ENCODE measurements around the gene MBD6.

MBD6 gene

GRCh38 chr12:57488402-57489156 lies 34.0 kb upstream of the MBD6 start:
- H3K79me1 ChIP-seq (ENCODE audit: low read length), result peaks cover 3% of the 10 kb centered on the region
- H3K27ac ChIP-seq (ENCODE audit: low read depth, low read length), result no peak overlapping the region
- 100% methylated on average over 2 of the region's 11 CpGs for WGBS (ENCODE audit: extremely low coverage, insufficient coverage, insufficient read length)
- peaks cover 5 to 8% of the 10 kb centered on the region in 2 experiments for H3K4me1 ChIP-seq (ENCODE audit: control insufficient read depth in 1 of 2, insufficient read depth in 2 of 2, low read length in 2 of 2)
- no peak overlapping the region for H2AFZ ChIP-seq (ENCODE audit: insufficient read depth, low read length, poor library complexity)
- peak overlapping the region; percentile 88 for H3K4ac ChIP-seq (ENCODE audit: low read depth, low read length)
- peak overlapping the region; percentile 91 for H4K91ac ChIP-seq (ENCODE audit: low read depth, low read length)
- peak overlapping the region; percentile 36 for H2BK120ac ChIP-seq (ENCODE audit: insufficient read depth, low read length, poor library complexity)
- peak overlapping the region; percentile 65 for H2BK5ac ChIP-seq (ENCODE audit: low read depth, low read length, poor library complexity)
- no peak overlapping the region for H2BK12ac ChIP-seq (ENCODE audit: low read length)
- H3K36me3 ChIP-seq (ENCODE audit: control insufficient read depth in 1 of 2, insufficient read depth in 2 of 2, low read length in 2 of 2), result peaks cover 20 to 31% of the 10 kb centered on the region in 2 experiments
- H4K12ac ChIP-seq (ENCODE audit: low read depth, low read length), result peak overlapping the region; percentile 26
- H3K4me3 ChIP-seq (ENCODE audit: low read depth, low read length), result peak overlapping the region; percentile 99
- no peak for DNase-seq
- peak overlapping the region; percentile 69 for H4K8ac ChIP-seq (ENCODE audit: low read depth, low read length)
- peak overlapping the region; percentile 53 for H2AK5ac ChIP-seq (ENCODE audit: low read length)
- peak overlapping the region; percentile 98 for H3K9ac ChIP-seq (ENCODE audit: low read length)
- no peaks in the 10 kb centered on the region for H3K9me3 ChIP-seq (ENCODE audit: insufficient read depth, low read depth, low read length)
- H3K4me2 ChIP-seq (ENCODE audit: low read length), result peak overlapping the region; percentile 90
- peak overlapping the region; percentile 64 for H3K18ac ChIP-seq (ENCODE audit: low read length)
- H3K14ac ChIP-seq (ENCODE audit: low read length), result peak overlapping the region; percentile 76
- H3K23ac ChIP-seq (ENCODE audit: low read length), result no peak overlapping the region
- no peaks in the 10 kb centered on the region for H3K27me3 ChIP-seq (ENCODE audit: insufficient read depth, low read length)
- peaks cover 8% of the 10 kb centered on the region for H3K79me2 ChIP-seq (ENCODE audit: control insufficient read depth, insufficient read depth, low read length, poor library complexity)

DNA sequence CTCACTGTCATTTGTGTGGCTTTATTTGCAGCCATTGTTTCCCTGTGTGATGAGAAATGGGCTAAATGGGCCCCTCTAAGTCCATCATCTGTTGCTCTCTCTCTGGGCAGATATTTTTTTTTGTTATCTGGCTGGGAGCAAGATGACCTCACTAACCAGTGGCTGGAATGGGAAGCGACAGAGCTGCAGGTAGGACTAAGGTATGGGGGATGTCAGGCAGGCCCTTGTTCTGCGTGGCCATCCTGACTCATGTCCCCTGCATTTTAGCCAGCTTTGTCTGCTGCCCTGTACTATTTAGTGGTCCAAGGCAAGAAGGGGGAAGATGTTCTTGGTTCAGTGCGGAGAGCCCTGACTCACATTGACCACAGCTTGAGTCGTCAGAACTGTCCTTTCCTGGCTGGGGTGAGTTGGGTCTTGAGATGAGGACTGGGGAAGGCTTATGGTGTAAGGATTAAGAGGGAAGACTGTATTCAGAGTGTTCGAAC lies 33.4 kb upstream of the MBD6 start:
- Histone ChIP-seq H3K27ac (ENCODE audit: low read depth, low read length) (no peak overlapping the region), H3K4me3 (ENCODE audit: low read depth, low read length) (no peak overlapping the region), H2AK5ac (ENCODE audit: low read length) (peak overlapping the region; percentile 12), H3K27me3 (ENCODE audit: insufficient read depth, low read length) (no peaks in the 10 kb centered on the region), H4K91ac (ENCODE audit: low read depth, low read length) (no peak overlapping the region), H3K23ac (ENCODE audit: low read length) (no peak overlapping the region), H3K36me3 (ENCODE audit: control insufficient read depth in 1 of 2, insufficient read depth in 2 of 2, low read length in 2 of 2) (peaks cover 24 to 33% of the 10 kb centered on the region in 2 experiments), H3K79me2 (ENCODE audit: control insufficient read depth, insufficient read depth, low read length, poor library complexity) (peaks cover 8% of the 10 kb centered on the region), H3K9ac (ENCODE audit: low read length) (peak overlapping the region; percentile 66), H3K18ac (ENCODE audit: low read length) (peak overlapping the region; percentile 64), H2BK5ac (ENCODE audit: low read depth, low read length, poor library complexity) (no peak overlapping the region), H2BK12ac (ENCODE audit: low read length) (peak overlapping the region; percentile 2), H3K4me1 (ENCODE audit: control insufficient read depth in 1 of 2, insufficient read depth in 2 of 2, low read length in 2 of 2) (peaks cover 3 to 7% of the 10 kb centered on the region in 2 experiments), H3K4me2 (ENCODE audit: low read length) (peak overlapping the region; percentile 90), H3K79me1 (ENCODE audit: low read length) (peaks cover 3% of the 10 kb centered on the region), H4K12ac (ENCODE audit: low read depth, low read length) (no peak overlapping the region), H3K4ac (ENCODE audit: low read depth, low read length) (peak overlapping the region; percentile 88), H3K9me3 (ENCODE audit: insufficient read depth, low read depth, low read length) (no peaks in the 10 kb centered on the region), H2AFZ (ENCODE audit: insufficient read depth, low read length, poor library complexity) (no peak overlapping the region), H3K14ac (ENCODE audit: low read length) (no peak overlapping the region), H2BK120ac (ENCODE audit: insufficient read depth, low read length, poor library complexity) (no peak overlapping the region), H4K8ac (ENCODE audit: low read depth, low read length) (no peak overlapping the region)
- no peak for DNase-seq
- no CpG with 5 or more reads among the region's 5 CpGs for WGBS (ENCODE audit: extremely low coverage, insufficient coverage, insufficient read length)

GRCh38 chr12:57490126-57490525 lies 32.5 kb upstream of the MBD6 start:
- no peak for DNase-seq
- Histone ChIP-seq H4K12ac (ENCODE audit: low read depth, low read length) (no peak overlapping the region), H4K91ac (ENCODE audit: low read depth, low read length) (no peak overlapping the region), H3K18ac (ENCODE audit: low read length) (no peak overlapping the region), H3K23ac (ENCODE audit: low read length) (no peak overlapping the region), H3K79me1 (ENCODE audit: low read length) (peaks cover 3% of the 10 kb centered on the region), H3K27ac (ENCODE audit: low read depth, low read length) (no peak overlapping the region), H4K8ac (ENCODE audit: low read depth, low read length) (no peak overlapping the region), H2AFZ (ENCODE audit: insufficient read depth, low read length, poor library complexity) (no peak overlapping the region), H3K27me3 (ENCODE audit: insufficient read depth, low read length) (no peaks in the 10 kb centered on the region), H3K9me3 (ENCODE audit: insufficient read depth, low read depth, low read length) (no peaks in the 10 kb centered on the region), H2AK5ac (ENCODE audit: low read length) (no peak overlapping the region), H2BK5ac (ENCODE audit: low read depth, low read length, poor library complexity) (no peak overlapping the region), H3K4ac (ENCODE audit: low read depth, low read length) (no peak overlapping the region), H3K4me2 (ENCODE audit: low read length) (no peak overlapping the region), H3K4me1 (ENCODE audit: control insufficient read depth in 1 of 2, insufficient read depth in 2 of 2, low read length in 2 of 2) (peaks cover 3 to 7% of the 10 kb centered on the region in 2 experiments), H2BK120ac (ENCODE audit: insufficient read depth, low read length, poor library complexity) (no peak overlapping the region), H3K36me3 (ENCODE audit: control insufficient read depth in 1 of 2, insufficient read depth in 2 of 2, low read length in 2 of 2) (peaks cover 28 to 37% of the 10 kb centered on the region in 2 experiments), H3K4me3 (ENCODE audit: low read depth, low read length) (no peak overlapping the region), H2BK12ac (ENCODE audit: low read length) (no peak overlapping the region), H3K9ac (ENCODE audit: low read length) (no peak overlapping the region), H3K14ac (ENCODE audit: low read length) (no peak overlapping the region), H3K79me2 (ENCODE audit: control insufficient read depth, insufficient read depth, low read length, poor library complexity) (peaks cover 8% of the 10 kb centered on the region)
- no CpG with 5 or more reads among the region's 4 CpGs for WGBS (ENCODE audit: extremely low coverage, insufficient coverage, insufficient read length)

GRCh38 chr12:57491393-57492280 lies 31.0 kb upstream of the MBD6 start:
- Histone ChIP-seq H4K12ac (ENCODE audit: low read depth, low read length) (no peak overlapping the region), H3K4me3 (ENCODE audit: low read depth, low read length) (no peak overlapping the region), H2BK120ac (ENCODE audit: insufficient read depth, low read length, poor library complexity) (no peak overlapping the region), H3K36me3 (ENCODE audit: control insufficient read depth in 1 of 2, insufficient read depth in 2 of 2, low read length in 2 of 2) (peaks cover 40 to 48% of the 10 kb centered on the region in 2 experiments), H2AFZ (ENCODE audit: insufficient read depth, low read length, poor library complexity) (no peak overlapping the region), H3K9me3 (ENCODE audit: insufficient read depth, low read depth, low read length) (no peaks in the 10 kb centered on the region), H2BK5ac (ENCODE audit: low read depth, low read length, poor library complexity) (no peak overlapping the region), H3K79me2 (ENCODE audit: control insufficient read depth, insufficient read depth, low read length, poor library complexity) (peaks cover 8% of the 10 kb centered on the region), H2AK5ac (ENCODE audit: low read length) (no peak overlapping the region), H3K4ac (ENCODE audit: low read depth, low read length) (no peak overlapping the region), H4K8ac (ENCODE audit: low read depth, low read length) (no peak overlapping the region), H3K18ac (ENCODE audit: low read length) (no peak overlapping the region), H3K27ac (ENCODE audit: low read depth, low read length) (no peak overlapping the region), H3K79me1 (ENCODE audit: low read length) (peaks cover 3% of the 10 kb centered on the region), H3K4me2 (ENCODE audit: low read length) (no peak overlapping the region), H3K14ac (ENCODE audit: low read length) (no peak overlapping the region), H4K91ac (ENCODE audit: low read depth, low read length) (no peak overlapping the region), H2BK12ac (ENCODE audit: low read length) (no peak overlapping the region), H3K9ac (ENCODE audit: low read length) (no peak overlapping the region), H3K27me3 (ENCODE audit: insufficient read depth, low read length) (no peaks in the 10 kb centered on the region), H3K4me1 (ENCODE audit: control insufficient read depth in 1 of 2, insufficient read depth in 2 of 2, low read length in 2 of 2) (peaks cover 3 to 7% of the 10 kb centered on the region in 2 experiments), H3K23ac (ENCODE audit: low read length) (no peak overlapping the region)
- DNase-seq, result no peak
- WGBS (ENCODE audit: extremely low coverage, insufficient coverage, insufficient read length), result no CpG with 5 or more reads among the region's 15 CpGs

Data from trophoblast cell (in vitro differentiated cells and primary cell).